ENCODE results near the gene PCSK4.

- TF ChIP-seq CTCF (conservative IDR thresholded peaks at IDR 0.05; ENCODE audit: low read depth, low read length), result no peak
- no peak for TF ChIP-seq EZH2 (IDR thresholded peaks at IDR 0.05; ENCODE audit: borderline replicate concordance, low read depth, low read length, poor library complexity, severe bottlenecking)
Observed at GRCh38 chr19:1492474-1493006, 2.4 kb upstream of the PCSK4 start.
